Tibial nerve (tissue), 4 donors: ENCODE data around the gene SLC24A3. TPM values are rescaled to one million over a fixed set of nuclear protein-coding genes. Genes with fewer than 3 reads are reported as not detected.

ENCODE experiments used
- DNase-seq, 2 donors: peaks; one replicate each; pipeline ENCODE4 v3.0.0-alpha.2; 2019; ENCODE audit warnings: low spot score in 2 of 2
- H3K27ac ChIP-seq, 4 donors: fragments of 200-600 bp; sonication (generic) in 3 of 4; one replicate each; pipeline ENCODE4 v1.5.1; 2017 to 2019; ENCODE audit warnings: mild to moderate bottlenecking in 1 of 4
- H3K27me3 ChIP-seq, 2 donors: fragments of 200-600 bp; sonication (generic) in 1 of 2; one replicate each; pipeline versions ENCODE4 v1.5.1 to v1.6.0; 2017 to 2019
- H3K36me3 ChIP-seq, 3 donors: fragments of 200-600 bp; sonication (generic); one replicate each; pipeline ENCODE4 v1.5.1; 2018 to 2019
- H3K4me1 ChIP-seq, 4 donors: fragments of 200-600 bp; sonication (generic) in 3 of 4; one replicate each; pipeline ENCODE4 v1.5.1; 2017 to 2019
- H3K4me3 ChIP-seq, 4 donors: fragments of 200-600 bp; sonication (generic) in 3 of 4; one replicate each; pipeline ENCODE4 v1.5.1; 2017 to 2019; ENCODE audit warnings: mild to moderate bottlenecking in 1 of 4, moderate library complexity in 1 of 4
- H3K9me3 ChIP-seq, 4 donors: fragments of 200-600 bp; sonication (generic) in 3 of 4; one replicate each; pipeline ENCODE4 v1.5.1; 2017 to 2019
- EP300 ChIP-seq, 2 donors: sonication (generic); formaldehyde crosslinking; IDR thresholded peaks; one replicate each; pipeline ENCODE4 v1.6.1; 2017; ENCODE audit warnings: antibody characterized with exemption in 2 of 2, mild to moderate bottlenecking in 1 of 2
- POLR2A ChIP-seq, 2 donors: fragments of 450-650 bp; IDR thresholded peaks; one replicate each; pipeline ENCODE4 v1.6.1; 2017; ENCODE audit warnings: antibody characterized with exemption in 2 of 2, mild to moderate bottlenecking in 2 of 2, moderate library complexity in 2 of 2
- WGBS, 2 donors: methylation state at CpG; one replicate each; pipeline ENCODE4 v1.1.5; 2018; 5-methylcytosine and 5-hydroxymethylcytosine counted together
- total RNA-seq, 4 donors: library from RNA; depleted of rRNA; stranded (reverse); fragments of >200 nt; gene quantifications; one replicate each; pipeline ENCODE4 v1.1.0, GENCODE V29; 2016
- TF ChIP-seq, protein P1 (sequence below), 5 experiments: fragments of 200-600 bp in 3 of 5; fragments of 450-650 bp in 2 of 5; sonication (generic) in 3 of 5; IDR thresholded peaks; one replicate each; pipeline ENCODE4 v1.5.1; 2016 to 2019; ENCODE audit warnings: antibody characterized with exemption in 5 of 5, mild to moderate bottlenecking in 3 of 5, moderate library complexity in 2 of 5

The SLC24A3 gene
- total RNA-seq, 4 donors from 2014 or later = 1.3 to 4.0 (median 2.7) TPM

GRCh38 chr20:19528286-19529030, 316.0 kb downstream of the SLC24A3 start:
- Histone ChIP-seq H3K4me1 (no peaks in the 10 kb centered on the region), H3K27ac (no peak overlapping the region), H3K36me3 (no peaks in the 10 kb centered on the region), H3K27me3 (no peaks in the 10 kb centered on the region), H3K4me3 (no peak overlapping the region), H3K9me3 (no peaks in the 10 kb centered on the region)
- WGBS, 2 donors = 89% methylated on average over 5 of the region's 5 CpGs
- no peak for TF ChIP-seq EP300 (IDR thresholded peaks at IDR 0.05)
- no peak for TF ChIP-seq POLR2A (IDR thresholded peaks at IDR 0.05)
- TF ChIP-seq, protein P1, sequence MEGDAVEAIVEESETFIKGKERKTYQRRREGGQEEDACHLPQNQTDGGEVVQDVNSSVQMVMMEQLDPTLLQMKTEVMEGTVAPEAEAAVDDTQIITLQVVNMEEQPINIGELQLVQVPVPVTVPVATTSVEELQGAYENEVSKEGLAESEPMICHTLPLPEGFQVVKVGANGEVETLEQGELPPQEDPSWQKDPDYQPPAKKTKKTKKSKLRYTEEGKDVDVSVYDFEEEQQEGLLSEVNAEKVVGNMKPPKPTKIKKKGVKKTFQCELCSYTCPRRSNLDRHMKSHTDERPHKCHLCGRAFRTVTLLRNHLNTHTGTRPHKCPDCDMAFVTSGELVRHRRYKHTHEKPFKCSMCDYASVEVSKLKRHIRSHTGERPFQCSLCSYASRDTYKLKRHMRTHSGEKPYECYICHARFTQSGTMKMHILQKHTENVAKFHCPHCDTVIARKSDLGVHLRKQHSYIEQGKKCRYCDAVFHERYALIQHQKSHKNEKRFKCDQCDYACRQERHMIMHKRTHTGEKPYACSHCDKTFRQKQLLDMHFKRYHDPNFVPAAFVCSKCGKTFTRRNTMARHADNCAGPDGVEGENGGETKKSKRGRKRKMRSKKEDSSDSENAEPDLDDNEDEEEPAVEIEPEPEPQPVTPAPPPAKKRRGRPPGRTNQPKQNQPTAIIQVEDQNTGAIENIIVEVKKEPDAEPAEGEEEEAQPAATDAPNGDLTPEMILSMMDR (IDR thresholded peaks at IDR 0.05) = no peak
- no peak for DNase-seq

DNA sequence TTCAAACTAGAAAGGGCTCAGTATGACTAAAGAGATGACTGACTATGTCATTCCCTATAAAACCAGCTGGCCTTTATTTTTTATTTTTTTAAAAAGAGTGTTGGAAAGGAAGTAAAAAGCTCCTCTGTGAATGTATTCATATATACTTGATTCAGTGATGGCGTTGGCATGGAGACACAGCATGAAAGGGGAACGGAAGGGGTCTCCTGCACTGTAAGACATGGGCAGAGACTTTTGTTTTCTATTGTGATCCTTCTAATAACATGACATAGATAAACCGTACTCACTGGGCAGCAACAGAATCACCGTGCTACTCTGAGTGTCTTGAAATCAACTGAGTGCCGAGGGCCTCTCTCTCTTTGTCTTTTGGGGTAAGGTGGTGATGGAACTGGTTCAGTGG, 317.6 kb downstream of the SLC24A3 start:
- DNase-seq = no peak
- TF ChIP-seq EP300 (IDR thresholded peaks at IDR 0.05) = no peak
- TF ChIP-seq, protein P1 (IDR thresholded peaks at IDR 0.05) = no peak
- no peak for TF ChIP-seq POLR2A (IDR thresholded peaks at IDR 0.05)
- WGBS, 2 donors = 86 to 87% methylated on average over 5 of the region's 5 CpGs
- peaks cover 0 to 2% (median 0%) of the 10 kb centered on the region in 4 donors for H3K9me3 ChIP-seq
- no peaks in the 10 kb centered on the region for H3K4me1 ChIP-seq
- H3K27ac ChIP-seq = no peak overlapping the region
- H3K4me3 ChIP-seq = no peak overlapping the region
- no peaks in the 10 kb centered on the region for H3K27me3 ChIP-seq
- no peaks in the 10 kb centered on the region for H3K36me3 ChIP-seq

DNA sequence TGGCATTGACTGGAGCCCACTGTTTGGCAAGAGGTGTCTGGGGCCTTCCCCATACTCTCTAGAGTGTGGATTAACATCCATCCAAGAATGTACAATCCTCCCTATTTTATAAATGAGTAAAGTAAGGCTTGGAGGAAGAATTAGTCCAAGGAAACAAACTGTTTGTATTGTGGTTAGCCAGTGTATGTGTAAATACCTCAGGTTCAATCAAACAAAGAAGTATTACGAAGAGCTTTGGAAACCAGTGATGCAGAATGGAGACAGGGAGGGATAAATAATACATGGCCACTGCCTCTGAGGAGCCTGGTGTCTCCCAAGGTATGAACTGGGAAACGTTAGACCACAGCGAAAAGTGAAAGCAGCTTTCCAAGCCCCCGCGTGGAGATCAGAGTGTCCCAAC, 319.0 kb downstream of the SLC24A3 start:
- Histone ChIP-seq H3K4me1 (no peaks in the 10 kb centered on the region), H3K36me3 (no peaks in the 10 kb centered on the region), H3K27ac (no peak overlapping the region), H3K27me3 (no peaks in the 10 kb centered on the region), H3K9me3 (peaks cover 0 to 13% (median 0%) of the 10 kb centered on the region in 4 donors), H3K4me3 (no peak overlapping the region)
- DNase-seq = no peak
- TF ChIP-seq, protein P1 (IDR thresholded peaks at IDR 0.05) = no peak
- TF ChIP-seq EP300 (IDR thresholded peaks at IDR 0.05) = no peak
- no peak for TF ChIP-seq POLR2A (IDR thresholded peaks at IDR 0.05)
- WGBS, 2 donors = 92 to 94% methylated on average over 5 of the region's 5 CpGs

GRCh38 chr20:19538556-19538955, 326.1 kb downstream of the SLC24A3 start:
- no peak overlapping the region for H3K27ac ChIP-seq
- no peaks in the 10 kb centered on the region for H3K36me3 ChIP-seq
- DNase-seq = no peak
- TF ChIP-seq, protein P1 (IDR thresholded peaks at IDR 0.05) = no peak
- no peak for TF ChIP-seq POLR2A (IDR thresholded peaks at IDR 0.05)
- 85% methylated on average over 3 of the region's 3 CpGs for WGBS, 2 donors
- H3K27me3 ChIP-seq = no peaks in the 10 kb centered on the region
- H3K9me3 ChIP-seq = peaks cover 0 to 16% (median 0%) of the 10 kb centered on the region in 4 donors
- H3K4me1 ChIP-seq = peaks cover 0 to 9% (median 0%) of the 10 kb centered on the region in 4 donors
- no peak overlapping the region for H3K4me3 ChIP-seq

DNA sequence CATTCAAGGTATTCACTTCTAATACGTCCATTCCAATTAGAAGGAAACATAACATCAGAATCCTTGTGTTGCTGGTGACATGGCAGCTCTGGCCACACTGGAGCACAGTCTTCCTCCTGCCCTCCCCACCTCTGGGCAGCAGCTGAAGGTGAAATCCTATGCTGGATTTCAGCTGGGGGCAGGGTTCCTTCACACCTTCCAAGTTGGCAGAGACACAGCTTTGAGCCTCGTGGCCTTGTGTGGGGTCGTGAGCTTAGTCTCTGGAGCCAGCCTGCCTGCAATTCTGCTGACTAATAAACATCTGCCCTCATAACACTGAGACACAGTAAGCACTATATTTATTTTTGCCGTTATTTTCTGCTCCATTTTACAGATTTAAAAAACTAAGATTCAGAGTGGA, 326.7 kb downstream of the SLC24A3 start:
- TF ChIP-seq POLR2A (IDR thresholded peaks at IDR 0.05) (no peak), EP300 (IDR thresholded peaks at IDR 0.05) (no peak)
- TF ChIP-seq, protein P1 (IDR thresholded peaks at IDR 0.05) = no peak
- H3K27me3 ChIP-seq = no peaks in the 10 kb centered on the region
- H3K36me3 ChIP-seq = no peaks in the 10 kb centered on the region
- no peak overlapping the region for H3K4me3 ChIP-seq
- WGBS, 2 donors = 49 to 60% methylated on average over 4 of the region's 4 CpGs
- DNase-seq = no peak
- H3K27ac ChIP-seq = no peak overlapping the region
- H3K9me3 ChIP-seq = peaks cover 0 to 16% (median 0%) of the 10 kb centered on the region in 4 donors
- peaks cover 0 to 9% (median 0%) of the 10 kb centered on the region in 4 donors for H3K4me1 ChIP-seq
